ENCODE data around the gene RPP14.

DNA sequence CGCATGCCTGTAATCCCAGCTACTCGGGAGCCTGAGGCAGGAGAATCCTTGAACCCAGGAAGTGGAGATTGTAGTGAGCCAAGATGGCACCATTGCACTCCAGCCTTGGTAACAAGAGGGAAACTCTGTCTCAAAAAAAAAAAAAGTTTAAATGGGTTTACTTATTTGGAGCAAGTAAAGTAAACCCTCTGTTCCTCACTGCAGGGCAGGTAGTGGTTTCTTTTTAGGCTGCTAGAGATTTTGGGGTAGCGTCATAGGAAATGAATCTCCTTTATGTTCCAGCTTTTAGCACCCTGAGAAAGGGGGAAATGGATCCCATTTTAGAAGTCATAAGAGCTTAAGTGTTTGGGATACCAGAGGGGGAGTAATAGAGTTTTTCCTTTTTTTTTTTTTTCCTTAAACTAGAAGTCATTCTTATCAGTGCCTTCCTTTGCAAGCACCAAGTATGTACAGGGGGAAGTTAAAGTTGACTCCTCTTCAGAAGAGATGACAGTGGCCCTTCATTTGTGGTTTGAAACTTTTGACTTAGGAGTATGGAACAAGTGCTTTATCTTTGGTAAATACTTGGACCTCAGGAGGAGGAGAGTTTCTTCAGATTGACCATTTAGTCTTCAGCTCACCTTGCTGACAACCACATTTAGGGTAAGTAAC is 34.7 kb downstream of the RPP14 start:
- TF ChIP-seq EZH2 (IDR thresholded peaks at IDR 0.05; ENCODE audit: low read depth, unreplicated experiment) (no peak), POLR2AphosphoS5 (IDR thresholded peaks at IDR 0.05; ENCODE audit: low read depth) (no peak), JUNB (IDR thresholded peaks at IDR 0.05; ENCODE audit: unreplicated experiment) (no peak), EZH2phosphoT487 (IDR thresholded peaks at IDR 0.05; ENCODE audit: unreplicated experiment) (no peak), CREB1 (CRISPR knock-in tag; IDR thresholded peaks at IDR 0.05; ENCODE audit: low read depth) (no peak), ZNF331 (CRISPR knock-in tag; IDR thresholded peaks at IDR 0.05; ENCODE audit: low read depth) (no peak)
- TF ChIP-seq, protein P1, sequence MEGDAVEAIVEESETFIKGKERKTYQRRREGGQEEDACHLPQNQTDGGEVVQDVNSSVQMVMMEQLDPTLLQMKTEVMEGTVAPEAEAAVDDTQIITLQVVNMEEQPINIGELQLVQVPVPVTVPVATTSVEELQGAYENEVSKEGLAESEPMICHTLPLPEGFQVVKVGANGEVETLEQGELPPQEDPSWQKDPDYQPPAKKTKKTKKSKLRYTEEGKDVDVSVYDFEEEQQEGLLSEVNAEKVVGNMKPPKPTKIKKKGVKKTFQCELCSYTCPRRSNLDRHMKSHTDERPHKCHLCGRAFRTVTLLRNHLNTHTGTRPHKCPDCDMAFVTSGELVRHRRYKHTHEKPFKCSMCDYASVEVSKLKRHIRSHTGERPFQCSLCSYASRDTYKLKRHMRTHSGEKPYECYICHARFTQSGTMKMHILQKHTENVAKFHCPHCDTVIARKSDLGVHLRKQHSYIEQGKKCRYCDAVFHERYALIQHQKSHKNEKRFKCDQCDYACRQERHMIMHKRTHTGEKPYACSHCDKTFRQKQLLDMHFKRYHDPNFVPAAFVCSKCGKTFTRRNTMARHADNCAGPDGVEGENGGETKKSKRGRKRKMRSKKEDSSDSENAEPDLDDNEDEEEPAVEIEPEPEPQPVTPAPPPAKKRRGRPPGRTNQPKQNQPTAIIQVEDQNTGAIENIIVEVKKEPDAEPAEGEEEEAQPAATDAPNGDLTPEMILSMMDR (conservative IDR thresholded peaks at IDR 0.05; ENCODE audit: low read depth in 2 of 2), result no peak
- TF ChIP-seq, protein P2, sequence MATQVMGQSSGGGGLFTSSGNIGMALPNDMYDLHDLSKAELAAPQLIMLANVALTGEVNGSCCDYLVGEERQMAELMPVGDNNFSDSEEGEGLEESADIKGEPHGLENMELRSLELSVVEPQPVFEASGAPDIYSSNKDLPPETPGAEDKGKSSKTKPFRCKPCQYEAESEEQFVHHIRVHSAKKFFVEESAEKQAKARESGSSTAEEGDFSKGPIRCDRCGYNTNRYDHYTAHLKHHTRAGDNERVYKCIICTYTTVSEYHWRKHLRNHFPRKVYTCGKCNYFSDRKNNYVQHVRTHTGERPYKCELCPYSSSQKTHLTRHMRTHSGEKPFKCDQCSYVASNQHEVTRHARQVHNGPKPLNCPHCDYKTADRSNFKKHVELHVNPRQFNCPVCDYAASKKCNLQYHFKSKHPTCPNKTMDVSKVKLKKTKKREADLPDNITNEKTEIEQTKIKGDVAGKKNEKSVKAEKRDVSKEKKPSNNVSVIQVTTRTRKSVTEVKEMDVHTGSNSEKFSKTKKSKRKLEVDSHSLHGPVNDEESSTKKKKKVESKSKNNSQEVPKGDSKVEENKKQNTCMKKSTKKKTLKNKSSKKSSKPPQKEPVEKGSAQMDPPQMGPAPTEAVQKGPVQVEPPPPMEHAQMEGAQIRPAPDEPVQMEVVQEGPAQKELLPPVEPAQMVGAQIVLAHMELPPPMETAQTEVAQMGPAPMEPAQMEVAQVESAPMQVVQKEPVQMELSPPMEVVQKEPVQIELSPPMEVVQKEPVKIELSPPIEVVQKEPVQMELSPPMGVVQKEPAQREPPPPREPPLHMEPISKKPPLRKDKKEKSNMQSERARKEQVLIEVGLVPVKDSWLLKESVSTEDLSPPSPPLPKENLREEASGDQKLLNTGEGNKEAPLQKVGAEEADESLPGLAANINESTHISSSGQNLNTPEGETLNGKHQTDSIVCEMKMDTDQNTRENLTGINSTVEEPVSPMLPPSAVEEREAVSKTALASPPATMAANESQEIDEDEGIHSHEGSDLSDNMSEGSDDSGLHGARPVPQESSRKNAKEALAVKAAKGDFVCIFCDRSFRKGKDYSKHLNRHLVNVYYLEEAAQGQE (IDR thresholded peaks at IDR 0.05; ENCODE audit: unreplicated experiment), result no peak

Data from GM23338 (cell line).